B cell (primary cell): ENCODE data around the gene ATP9B. TPM values are rescaled to one million over a fixed set of nuclear protein-coding genes. Genes with fewer than 3 reads are reported as not detected.

Experiments
- ATAC-seq: fragments of 200-7000 bp; cut with Tn5 transposase; one replicate; pipeline ENCODE4 v1.10.0; 2021; ENCODE audit warnings: low read depth, mild to moderate bottlenecking, moderate number of reproducible peaks, moderate library complexity
- CTCF ChIA-PET: fragments of 350-600 bp; sonication (Branson Sonifier 250); formaldehyde crosslinking; loops from one replicate; lab custom pipeline; 2021; ENCODE audit warnings: antibody characterized with exemption, inconsistent platforms; lab: Charles Lee
- POLR2A ChIA-PET: fragments of 350-600 bp; sonication (Branson Sonifier 250); formaldehyde crosslinking; loops from one replicate; lab custom pipeline; 2021; ENCODE audit warnings: antibody characterized with exemption; lab: Charles Lee
- DNase-seq: peaks from one replicate; pipeline ENCODE4 v3.0.0; 2013
- H2AFZ ChIP-seq: 2 replicates; pipeline ENCODE4 v1.6.1; 2012; ENCODE audit warnings: mild to moderate bottlenecking, low read depth, low read length; ENCODE audit not compliant: insufficient read depth, poor library complexity, severe bottlenecking
- H3K27ac ChIP-seq, 2 donors: 1 replicate in 1 of 2; 2 replicates in 1 of 2; pipeline ENCODE4 v1.5.1; 2012 to 2013; ENCODE audit warnings: low read length in 2 of 2, mild to moderate bottlenecking in 2 of 2, moderate library complexity in 1 of 2
- H3K27me3 ChIP-seq, 4 experiments: fragments of 200-600 bp in 1 of 4; sonication (generic) in 1 of 4; replicated peaks in 1 of 4; 1 replicate in 2 of 4; 2 replicates in 2 of 4; pipeline versions ENCODE4 v1.6.1 to v1.7.0; 2013 to 2016; ENCODE audit warnings: low read length in 3 of 4, mild to moderate bottlenecking in 2 of 4, mixed read lengths in 1 of 4, moderate library complexity in 1 of 4; ENCODE audit not compliant: insufficient read depth in 4 of 4, control insufficient read depth in 3 of 4; ENCODE audit errors: control extremely low read depth in 1 of 4
- H3K36me3 ChIP-seq, 2 experiments: replicated peaks in 1 of 2; 1 replicate in 1 of 2; 2 replicates in 1 of 2; pipeline versions ENCODE4 v1.6.1 to v1.7.1; 2013; ENCODE audit warnings: low read length in 1 of 2; ENCODE audit not compliant: insufficient read depth in 2 of 2, control insufficient read depth in 1 of 2; ENCODE audit errors: control extremely low read depth in 1 of 2, extremely low read depth in 1 of 2
- H3K4me1 ChIP-seq, 2 donors: fragments of 200-600 bp in 1 of 2; sonication (generic) in 1 of 2; 1 replicate in 1 of 2; 2 replicates in 1 of 2; pipeline versions ENCODE4 v1.5.1 to v1.6.1; 2013 to 2017; ENCODE audit warnings: low read length in 2 of 2; ENCODE audit not compliant: control insufficient read depth in 2 of 2, insufficient read depth in 2 of 2
- H3K4me2 ChIP-seq: replicated peaks from 2 replicates; pipeline ENCODE3; 2012; ENCODE audit warnings: mild to moderate bottlenecking, low read depth, low read length; ENCODE audit not compliant: poor library complexity, severe bottlenecking
- H3K4me3 ChIP-seq, 5 experiments: fragments of 200-600 bp in 1 of 5; sonication (generic) in 1 of 5; 1 replicate in 3 of 5; 2 replicates in 2 of 5; pipeline versions ENCODE4 v1.5.1 to v1.7.0; 2011 to 2016; ENCODE audit warnings: low read length in 4 of 5, mild to moderate bottlenecking in 4 of 5, low read depth in 2 of 5, control low read depth in 1 of 5, moderate library complexity in 1 of 5; ENCODE audit not compliant: insufficient read depth in 1 of 5; ENCODE audit errors: control extremely low read depth in 1 of 5, extremely low read depth in 1 of 5
- H3K79me2 ChIP-seq: fragments of 200-600 bp; sonication (generic); one replicate; pipeline ENCODE4 v1.6.0; 2016; ENCODE audit warnings: low read length; ENCODE audit not compliant: control insufficient read depth, insufficient read depth
- H3K9ac ChIP-seq: fragments of 200-600 bp; sonication (generic); 2 replicates; pipeline ENCODE4 v1.6.1; 2017; ENCODE audit warnings: mild to moderate bottlenecking, low read length, moderate library complexity
- H3K9me3 ChIP-seq, 3 donors: one replicate each; pipeline versions ENCODE4 v1.6.1 to v1.7.1; 2013; ENCODE audit warnings: low read length in 2 of 3; ENCODE audit not compliant: control insufficient read depth in 2 of 3, insufficient read depth in 1 of 3; ENCODE audit errors: control extremely low read depth in 1 of 3
- H4K20me1 ChIP-seq: 2 replicates; pipeline ENCODE4 v1.6.0; 2012; ENCODE audit warnings: mild to moderate bottlenecking, low read length; ENCODE audit not compliant: insufficient read depth, control insufficient read depth, poor library complexity, severe bottlenecking
- H3K27ac Mint-ChIP-seq: one replicate; pipeline ENCODE4 v1.8.0; 2021; ENCODE audit warnings: mixed read lengths
- H3K27me3 Mint-ChIP-seq: one replicate; pipeline ENCODE4 v1.8.0; 2021; ENCODE audit warnings: mixed read lengths
- H3K4me1 Mint-ChIP-seq: one replicate; pipeline ENCODE4 v1.8.0; 2021; ENCODE audit warnings: mixed read lengths
- H3K4me3 Mint-ChIP-seq: one replicate; pipeline ENCODE4 v1.8.0; 2021; ENCODE audit warnings: mixed read lengths
- H3K9me3 Mint-ChIP-seq: one replicate; pipeline ENCODE4 v1.8.0; 2022; ENCODE audit warnings: mixed read lengths; ENCODE audit not compliant: insufficient read depth
- EZH2 ChIP-seq: IDR thresholded peaks from 2 replicates; pipeline ENCODE4 v1.6.1; 2012; ENCODE audit warnings: borderline replicate concordance, low read depth, mild to moderate bottlenecking, moderate library complexity, low read length; ENCODE audit not compliant: insufficient read depth, poor library complexity, severe bottlenecking
- WGBS: methylation state at CpG from one replicate; pipeline ENCODE4 v1.1.5; 2013; ENCODE audit warnings: missing lambda C conversion rate; ENCODE audit not compliant: insufficient coverage; 5-methylcytosine and 5-hydroxymethylcytosine counted together
- intact Hi-C: fragments of 100-400 bp; cut with micrococcal nuclease; formaldehyde crosslinking; loops from one replicate; pipeline ENCODE4 v1.10.0; 2022
- polyA plus RNA-seq: library from polyadenylated mRNA; depleted of rRNA; stranded (reverse); fragments of >200 nt; gene quantifications from 2 replicates; pipeline ENCODE4 v1.2.3, GENCODE V29; 2012
- total RNA-seq, 2 donors: library from RNA; stranded (reverse); fragments of 120-200 nt in 1 of 2; gene quantifications; 1 replicate in 1 of 2; 2 replicates in 1 of 2; pipeline versions ENCODE4 v1.2.3 to v1.2.4, GENCODE V29; 2013 to 2022
- TF ChIP-seq, protein P1 (sequence below): fragments of 200-600 bp; IDR thresholded peaks from one replicate; pipeline ENCODE4 v1.8.0; 2022; ENCODE audit warnings: antibody characterized with exemption, mild to moderate bottlenecking

ATP9B gene
- total and polyA plus RNA-seq, 2 donors (not counting 1 experiment from before 2014, with no cell fraction given): 34.3 to 71.7 TPM

DNA sequence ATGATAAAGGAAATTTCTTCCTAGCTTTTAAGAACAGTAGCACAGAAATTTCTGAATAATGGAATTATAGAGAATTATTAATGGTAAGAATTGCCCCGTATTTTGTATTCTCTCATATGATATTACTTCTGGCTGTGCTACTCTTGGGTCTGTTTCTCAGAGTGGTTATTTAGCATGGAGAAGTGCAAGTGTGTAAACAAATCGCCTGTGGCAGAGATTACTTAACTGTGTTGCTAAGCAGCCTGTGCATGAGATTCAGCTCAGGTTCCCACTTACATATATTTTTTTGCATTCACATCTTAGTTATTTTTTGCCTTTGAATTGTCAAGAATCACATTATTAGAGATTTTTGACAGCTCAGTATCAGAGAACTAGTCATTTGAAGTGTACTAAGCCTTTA is 246.4 kb downstream of the ATP9B start:
- intact Hi-C loops: no loop called here
- Histone ChIP-seq H3K36me3 (peaks cover 0 to 15% of the 10 kb centered on the region in 2 experiments), H2AFZ (no peak overlapping the region), H4K20me1 (no peaks in the 10 kb centered on the region), H3K27ac (no peak overlapping the region), H3K4me3 (no peak overlapping the region), H3K9me3 (peaks cover 0 to 7% (median 5%) of the 10 kb centered on the region in 3 donors), H3K27me3 (no peaks in the 10 kb centered on the region), H3K4me2 (no peak overlapping the region), H3K9ac (no peak overlapping the region), H3K4me1 (no peaks in the 10 kb centered on the region), H3K79me2 (no peaks in the 10 kb centered on the region)
- Mint-ChIP-seq H3K4me1 (no peaks in the 10 kb centered on the region), H3K4me3 (no peak overlapping the region), H3K27me3 (no peaks in the 10 kb centered on the region), H3K27ac (no peak overlapping the region), H3K9me3 (peaks cover 3% of the 10 kb centered on the region)
- ChIA-PET CTCF (no interaction called here), POLR2A (no interaction called here)
- ATAC-seq: no peak
- WGBS: no CpG with 5 or more reads among the region's 2 CpGs
- no peak for TF ChIP-seq EZH2
- TF ChIP-seq, protein P1, sequence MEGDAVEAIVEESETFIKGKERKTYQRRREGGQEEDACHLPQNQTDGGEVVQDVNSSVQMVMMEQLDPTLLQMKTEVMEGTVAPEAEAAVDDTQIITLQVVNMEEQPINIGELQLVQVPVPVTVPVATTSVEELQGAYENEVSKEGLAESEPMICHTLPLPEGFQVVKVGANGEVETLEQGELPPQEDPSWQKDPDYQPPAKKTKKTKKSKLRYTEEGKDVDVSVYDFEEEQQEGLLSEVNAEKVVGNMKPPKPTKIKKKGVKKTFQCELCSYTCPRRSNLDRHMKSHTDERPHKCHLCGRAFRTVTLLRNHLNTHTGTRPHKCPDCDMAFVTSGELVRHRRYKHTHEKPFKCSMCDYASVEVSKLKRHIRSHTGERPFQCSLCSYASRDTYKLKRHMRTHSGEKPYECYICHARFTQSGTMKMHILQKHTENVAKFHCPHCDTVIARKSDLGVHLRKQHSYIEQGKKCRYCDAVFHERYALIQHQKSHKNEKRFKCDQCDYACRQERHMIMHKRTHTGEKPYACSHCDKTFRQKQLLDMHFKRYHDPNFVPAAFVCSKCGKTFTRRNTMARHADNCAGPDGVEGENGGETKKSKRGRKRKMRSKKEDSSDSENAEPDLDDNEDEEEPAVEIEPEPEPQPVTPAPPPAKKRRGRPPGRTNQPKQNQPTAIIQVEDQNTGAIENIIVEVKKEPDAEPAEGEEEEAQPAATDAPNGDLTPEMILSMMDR: no peak
- DNase-seq: no peak

DNA sequence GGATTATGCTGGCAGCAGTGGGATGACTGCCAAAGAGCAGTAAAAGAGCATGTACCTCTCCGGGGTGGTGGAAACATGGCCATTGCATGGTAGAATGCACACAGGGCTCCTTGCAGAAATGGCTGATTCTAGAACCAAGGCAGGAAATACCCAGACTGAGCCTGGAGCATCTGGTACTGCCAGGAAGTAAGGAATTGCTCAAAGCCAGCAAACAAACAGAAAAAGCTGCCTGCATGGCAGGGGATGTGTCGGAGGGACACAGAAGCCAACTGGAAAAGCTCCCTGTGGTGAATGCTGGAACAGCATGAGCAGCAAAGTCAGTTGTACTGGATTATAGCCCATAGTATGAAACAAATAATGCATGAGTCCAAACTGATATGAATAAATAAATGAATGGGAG is 248.5 kb downstream of the ATP9B start:
- Histone ChIP-seq H3K27me3 (no peaks in the 10 kb centered on the region), H4K20me1 (no peaks in the 10 kb centered on the region), H3K9ac (no peak overlapping the region), H3K4me2 (no peak overlapping the region), H3K9me3 (peaks cover 0 to 10% (median 5%) of the 10 kb centered on the region in 3 donors), H3K36me3 (peaks cover 0 to 11% of the 10 kb centered on the region in 2 experiments), H2AFZ (no peak overlapping the region), H3K4me3 (no peak overlapping the region), H3K79me2 (no peaks in the 10 kb centered on the region), H3K27ac (no peak overlapping the region), H3K4me1 (no peaks in the 10 kb centered on the region)
- H3K4me1 Mint-ChIP-seq: no peaks in the 10 kb centered on the region
- 95% methylated on average over 2 of the region's 2 CpGs for WGBS
- TF ChIP-seq EZH2: no peak
- ATAC-seq (no peak), DNase-seq (no peak)
- ChIA-PET POLR2A (no interaction called here), CTCF (no interaction called here)
- H3K4me3 Mint-ChIP-seq: no peak overlapping the region
- intact Hi-C loops: no loop called here
- H3K9me3 Mint-ChIP-seq: peaks cover 3% of the 10 kb centered on the region
- no peaks in the 10 kb centered on the region for H3K27me3 Mint-ChIP-seq
- H3K27ac Mint-ChIP-seq: no peak overlapping the region
